ENCODE data around the gene ELP1.
"Not testable (repeated sequence)": the region's sequence is repeated elsewhere in the genome, so short reads cannot be mapped to it uniquely, and the experiment has no call there.

The ELP1 gene

GRCh38 chr9:108854641-108855528 is 79.0 kb downstream of the ELP1 start:
- DNase-seq (ENCODE audit: low read depth), result no peak

GRCh38 chr9:108854094-108854493 is 79.8 kb downstream of the ELP1 start:
- no peak for DNase-seq (ENCODE audit: low read depth)

GRCh38 chr9:108852079-108852478 is 81.8 kb downstream of the ELP1 start:
- DNase-seq (ENCODE audit: low read depth), result no peak

DNA sequence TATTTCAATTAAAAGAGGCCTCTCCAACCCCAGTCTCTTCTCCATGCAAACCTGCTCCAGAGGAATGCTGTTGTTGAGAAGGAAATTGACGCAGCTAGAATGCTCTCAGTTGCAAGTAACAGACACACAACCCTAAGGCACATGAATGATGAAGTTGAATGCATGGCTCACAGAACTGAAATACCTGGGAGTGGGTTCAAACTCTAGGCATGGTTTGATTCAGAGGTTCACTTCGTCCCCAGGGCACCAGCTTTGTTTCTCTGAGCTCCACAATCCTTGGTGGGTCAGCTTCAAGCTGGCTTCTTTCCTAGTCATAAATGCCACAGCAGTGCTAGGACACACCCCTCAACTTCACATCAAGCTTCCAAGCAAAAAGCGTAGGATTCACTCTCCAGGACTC is 82.8 kb downstream of the ELP1 start:
- no peak for DNase-seq (ENCODE audit: low read depth)

DNA sequence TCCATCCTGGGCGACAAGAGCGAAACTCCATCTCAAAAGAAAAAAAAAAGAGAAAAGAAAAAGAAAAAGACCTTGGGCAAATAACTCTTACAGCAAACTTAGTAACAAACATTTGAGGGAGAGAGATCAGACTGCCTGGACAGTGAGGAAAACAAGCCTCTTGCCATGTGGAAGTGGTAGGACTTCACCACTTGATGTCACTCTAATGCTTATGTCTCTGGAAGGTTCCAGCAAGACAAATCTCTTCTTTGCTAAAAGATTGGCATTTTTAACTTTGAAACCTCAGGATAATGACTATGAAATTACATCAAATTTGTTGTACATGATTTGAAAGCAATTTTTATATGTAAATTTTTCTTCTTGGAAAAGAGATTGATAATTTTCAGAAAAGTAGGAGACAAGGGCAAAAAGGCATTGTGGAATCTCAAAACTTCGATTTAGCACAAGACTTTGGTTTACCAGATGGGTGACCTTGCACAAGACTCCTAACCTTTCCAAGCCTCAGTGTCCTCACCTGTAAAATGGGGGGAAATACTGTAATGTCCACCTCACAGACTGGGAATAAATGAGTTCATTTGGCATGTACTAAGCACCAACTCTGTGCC is 83.5 kb downstream of the ELP1 start:
- DNase-seq (ENCODE audit: low read depth), result peak; percentile 46

- not testable (repeated sequence) for DNase-seq (ENCODE audit: low read depth)
Observed at GRCh38 chr9:108848296-108848695, 85.6 kb downstream of the ELP1 start.

DNA sequence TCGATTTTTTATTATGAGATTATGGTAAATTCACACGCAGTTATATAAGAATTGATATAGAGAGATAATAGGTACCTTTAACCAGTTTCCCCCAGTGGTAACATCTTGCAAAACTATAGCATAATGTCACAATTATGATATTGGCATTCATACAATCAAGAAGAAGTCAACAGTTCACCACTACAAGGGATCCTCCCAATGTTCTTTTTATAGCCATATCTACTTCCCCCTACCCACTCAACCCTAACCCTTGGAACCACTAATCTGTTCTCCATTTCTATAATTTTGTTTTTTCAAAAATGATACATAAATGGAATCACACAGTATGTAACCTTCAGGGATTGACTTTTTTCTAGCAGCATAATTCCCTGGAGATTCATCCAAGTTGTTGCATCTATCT is 88.0 kb downstream of the ELP1 start:
- DNase-seq (ENCODE audit: low read depth), result no peak

GRCh38 chr9:108845507-108845906 is 88.4 kb downstream of the ELP1 start:
- no peak for DNase-seq (ENCODE audit: low read depth)

DNA sequence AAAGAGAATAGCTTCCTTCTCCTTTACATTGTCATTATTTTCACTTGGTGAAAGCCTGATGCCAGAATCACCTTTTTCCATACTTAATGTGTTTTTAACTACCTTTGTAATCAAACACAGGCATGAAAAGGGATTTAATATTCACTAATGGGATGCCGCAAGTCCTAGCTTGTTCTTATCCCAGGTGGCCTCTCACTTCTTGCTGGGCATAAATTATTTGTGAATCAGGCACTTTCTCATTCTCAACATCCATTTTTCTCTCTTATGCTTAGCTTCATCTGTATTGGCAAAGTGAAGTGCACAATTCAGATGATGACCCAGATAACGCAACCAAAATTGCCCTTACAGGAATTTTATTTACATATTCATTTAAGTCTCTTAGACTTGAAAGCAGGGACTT is 89.1 kb downstream of the ELP1 start:
- DNase-seq (ENCODE audit: low read depth), result no peak

DNA sequence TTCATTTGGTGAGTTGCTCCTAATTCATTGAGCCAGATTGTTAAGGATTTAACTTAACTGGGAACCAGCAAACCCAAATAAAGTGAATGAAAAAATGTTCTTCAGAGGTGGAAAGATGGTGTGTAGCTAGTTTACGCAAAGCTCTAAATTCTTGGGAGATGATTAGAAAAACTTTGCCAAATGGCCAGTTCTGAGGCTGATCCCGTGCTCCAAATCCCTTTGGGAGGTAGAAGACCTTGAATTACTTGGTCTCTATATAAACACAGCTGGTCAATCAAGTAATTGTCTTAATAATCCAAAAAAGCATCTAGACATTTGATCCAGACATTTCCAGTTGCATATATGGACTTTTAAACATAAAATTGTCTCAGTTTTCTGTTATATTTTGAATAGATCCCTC is 89.5 kb downstream of the ELP1 start:
- DNase-seq (ENCODE audit: low read depth), result peak; percentile 69

DNA sequence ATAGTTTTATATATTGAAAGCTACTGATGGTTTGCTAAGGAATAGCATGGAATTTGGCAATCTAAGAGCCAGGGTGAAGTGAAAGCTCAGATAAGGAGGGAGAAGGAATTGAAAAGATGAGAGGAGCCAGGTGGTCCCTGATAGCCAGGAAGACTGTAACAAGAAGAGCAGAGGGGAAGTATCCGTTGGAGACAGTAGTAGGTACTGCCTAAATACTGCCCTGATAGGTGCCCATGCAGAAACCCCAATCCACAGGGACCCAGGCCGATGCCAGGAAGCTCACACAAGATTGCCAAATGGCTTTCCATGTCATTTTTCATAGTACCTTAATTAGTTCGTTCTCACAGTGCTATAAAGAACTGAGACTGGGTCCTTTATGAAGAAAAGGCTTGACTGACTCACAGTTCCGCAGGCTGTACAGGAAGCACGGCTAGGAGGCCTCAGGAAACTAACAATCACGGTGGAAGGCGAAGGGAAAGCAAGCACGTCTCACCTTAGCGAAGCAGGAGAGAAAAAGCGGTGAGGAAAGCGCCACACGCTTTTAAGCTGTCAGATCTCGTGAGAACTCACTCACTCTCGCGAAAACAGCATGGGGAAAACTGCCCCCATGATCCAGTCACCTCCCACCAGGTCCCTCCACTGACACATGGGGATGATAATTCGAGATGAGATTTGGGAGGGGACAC is 91.2 kb downstream of the ELP1 start:
- DNase-seq (ENCODE audit: low read depth), result no peak

GRCh38 chr9:108839561-108839960 is 94.4 kb downstream of the ELP1 start:
- DNase-seq (ENCODE audit: low read depth), result not testable (repeated sequence)

DNA sequence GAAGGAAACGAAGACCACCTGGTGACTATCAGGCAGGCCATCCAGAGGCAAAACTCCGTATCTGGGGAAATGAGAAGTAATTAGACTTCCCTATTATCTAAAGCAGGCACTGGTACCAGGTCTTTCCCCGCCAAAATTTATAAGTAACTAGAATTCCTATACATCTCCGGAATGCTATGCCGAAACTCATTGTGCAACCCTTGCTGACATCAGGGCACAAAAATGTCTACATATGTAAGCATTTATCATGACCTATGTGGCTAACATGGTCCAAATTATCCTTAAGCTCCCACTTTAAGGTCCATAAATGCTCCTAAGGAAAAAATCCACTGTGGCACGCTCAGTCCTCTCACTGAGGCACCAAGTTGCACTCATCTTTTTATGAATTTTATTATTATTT is 95.9 kb downstream of the ELP1 start:
- peak; percentile 39 for DNase-seq (ENCODE audit: low read depth)

GRCh38 chr9:108837530-108837929 is 96.4 kb downstream of the ELP1 start:
- DNase-seq (ENCODE audit: low read depth), result no peak

DNA sequence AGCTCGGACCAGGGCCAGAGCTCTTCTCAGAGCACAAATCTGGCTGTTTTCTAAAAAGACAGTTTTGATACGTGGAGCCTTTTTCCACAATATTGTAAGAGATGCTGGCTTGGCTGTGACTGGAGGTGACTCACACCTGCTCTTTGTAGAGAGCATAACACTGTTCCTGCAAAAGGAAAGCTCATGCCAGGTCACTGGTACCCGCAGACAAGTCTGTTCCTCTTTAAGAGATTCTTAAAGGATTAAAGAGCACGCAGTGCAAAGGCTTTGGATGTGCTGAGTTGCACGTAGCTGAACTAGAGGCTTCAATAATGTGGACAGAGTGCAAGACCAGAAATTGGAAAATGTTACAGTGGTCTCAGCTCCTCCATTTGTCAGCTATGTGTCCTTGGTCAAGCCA is 97.1 kb downstream of the ELP1 start:
- no peak for DNase-seq (ENCODE audit: low read depth)

- DNase-seq (ENCODE audit: low read depth), result no peak
Observed at GRCh38 chr9:108836319-108836718, 97.6 kb downstream of the ELP1 start.

DNA sequence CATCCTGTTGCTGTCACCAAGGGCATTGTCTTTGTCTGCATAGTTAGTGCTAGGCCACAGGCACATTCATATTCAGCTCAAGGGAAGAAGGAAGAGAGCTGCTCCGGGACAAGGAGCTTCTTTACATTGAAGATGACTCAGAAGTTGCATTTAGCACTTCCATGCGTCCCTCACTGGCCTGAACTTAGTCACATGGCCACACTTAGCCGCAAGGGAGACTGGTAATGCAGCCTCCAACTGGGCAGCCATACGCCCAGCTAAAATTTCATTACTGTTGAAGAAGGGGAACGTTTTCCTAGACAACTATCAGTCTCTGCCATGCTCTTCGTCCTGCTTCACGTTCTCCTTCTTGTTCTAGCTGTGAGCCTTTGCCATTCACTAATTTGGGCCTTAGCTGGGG is 98.1 kb downstream of the ELP1 start:
- no peak for DNase-seq (ENCODE audit: low read depth)

DNA sequence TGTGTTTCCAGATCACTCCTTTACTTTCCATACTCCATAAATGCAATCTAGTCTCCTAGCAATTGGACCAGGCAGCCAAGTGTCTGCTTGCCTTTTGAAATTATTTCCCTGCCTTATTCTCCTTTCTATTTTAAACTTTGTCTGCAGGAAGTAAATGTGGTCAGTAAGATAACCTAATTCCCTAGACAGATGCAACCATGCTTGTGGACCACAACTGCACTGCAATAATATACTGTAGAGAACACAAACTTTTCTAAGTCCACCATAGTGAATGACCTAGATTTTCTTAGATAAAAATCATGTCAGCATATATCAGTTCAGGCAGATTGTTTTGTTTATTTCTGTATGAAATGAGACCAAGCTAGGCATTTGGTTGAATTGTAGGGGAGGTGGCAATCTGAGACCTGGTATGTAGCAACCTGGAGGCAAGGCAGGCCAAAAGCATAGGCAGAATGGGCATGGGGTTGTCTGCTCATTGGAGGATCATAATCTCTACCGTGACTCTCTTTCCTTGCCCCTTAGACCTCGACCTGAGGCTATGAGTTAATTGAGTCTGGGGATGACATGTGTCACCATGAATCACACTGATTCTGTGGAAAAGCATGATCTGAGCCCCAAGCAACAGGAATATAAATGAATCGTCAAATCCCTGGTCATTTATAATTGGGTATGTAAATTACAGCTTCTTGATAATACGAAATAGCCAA is 98.8 kb downstream of the ELP1 start:
- no peak for DNase-seq (ENCODE audit: low read depth)

DNA sequence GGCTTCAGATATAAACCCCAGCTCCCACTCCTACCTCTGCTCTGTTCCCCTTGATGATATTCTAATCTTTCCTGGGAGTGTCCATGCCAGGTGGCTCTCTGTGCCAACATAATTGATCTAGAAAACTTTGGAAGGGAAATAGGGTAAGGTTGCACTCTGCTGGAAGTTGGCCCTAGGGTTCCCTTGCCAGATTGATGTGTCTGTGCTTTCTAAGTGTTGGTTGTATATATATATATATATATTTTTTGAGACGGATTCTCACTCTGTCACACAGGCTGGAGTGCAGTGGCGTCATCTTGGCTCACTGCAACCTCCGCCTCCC is 101.8 kb downstream of the ELP1 start:
- DNase-seq (ENCODE audit: low read depth), result no peak

DNA sequence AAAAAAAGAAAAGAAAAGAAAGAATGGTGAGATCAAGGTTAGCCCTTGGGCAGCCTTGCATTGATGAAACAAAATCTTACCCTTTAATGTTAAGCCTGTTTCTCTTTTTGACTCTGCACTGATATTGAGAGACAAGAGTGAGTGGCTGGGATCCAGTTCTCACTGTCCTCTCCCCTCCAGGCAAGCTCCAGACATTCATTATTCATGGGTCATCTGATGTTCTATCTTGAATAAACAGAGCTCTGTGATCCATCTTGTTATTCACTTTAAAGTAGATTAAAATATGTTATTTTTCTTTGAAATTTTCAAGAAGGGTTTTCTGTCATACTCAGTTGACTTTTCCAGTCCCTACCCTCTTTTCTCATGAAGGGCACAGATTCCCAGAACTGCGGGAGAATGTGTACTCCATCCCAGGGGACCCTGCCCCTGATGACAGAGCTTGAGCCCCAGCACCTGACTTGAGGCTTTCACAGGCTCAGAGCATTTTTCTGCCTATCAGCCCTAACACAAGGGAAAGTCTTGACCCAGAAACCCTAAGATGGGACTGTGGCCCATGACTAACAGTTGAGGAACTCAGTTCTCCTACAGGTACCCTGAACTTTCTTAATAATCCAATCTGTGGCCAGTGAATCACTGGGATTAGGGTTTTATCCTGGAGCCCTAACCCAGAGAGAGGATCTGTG is 102.3 kb downstream of the ELP1 start:
- no peak for DNase-seq (ENCODE audit: low read depth)

DNA sequence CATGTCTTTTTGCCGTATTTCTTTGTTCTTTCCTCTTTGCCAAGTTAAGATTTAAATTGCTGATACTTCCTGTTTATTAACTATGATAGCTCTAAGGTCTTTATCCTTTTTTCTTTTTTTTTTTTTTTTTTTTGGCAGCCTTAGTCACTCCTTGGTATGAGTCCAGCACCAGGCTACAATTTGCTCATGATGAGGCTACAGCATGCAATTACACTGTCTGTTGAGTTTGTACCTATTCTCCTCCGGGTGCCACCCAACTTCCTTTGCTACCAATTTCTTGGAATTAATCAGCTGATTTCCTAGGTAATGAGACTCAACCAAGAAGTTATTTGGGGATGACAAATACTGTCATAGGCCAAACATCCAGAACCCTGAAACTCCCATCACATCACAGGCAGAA is 103.7 kb downstream of the ELP1 start:
- DNase-seq (ENCODE audit: low read depth), result no peak

- no peak for DNase-seq (ENCODE audit: low read depth)
Observed at GRCh38 chr9:108823829-108824228, 110.1 kb downstream of the ELP1 start.
